ENCODE data around the gene NKD2. TPM values are rescaled to one million over a fixed set of nuclear protein-coding genes. Genes with fewer than 3 reads are reported as not detected.
"Not testable (repeated sequence)": the region's sequence is repeated elsewhere in the genome, so short reads cannot be mapped to it uniquely, and the experiment has no call there.

Gene NKD2
- total RNA-seq, 1 donor from 2014 or later: 4.3 TPM

DNA sequence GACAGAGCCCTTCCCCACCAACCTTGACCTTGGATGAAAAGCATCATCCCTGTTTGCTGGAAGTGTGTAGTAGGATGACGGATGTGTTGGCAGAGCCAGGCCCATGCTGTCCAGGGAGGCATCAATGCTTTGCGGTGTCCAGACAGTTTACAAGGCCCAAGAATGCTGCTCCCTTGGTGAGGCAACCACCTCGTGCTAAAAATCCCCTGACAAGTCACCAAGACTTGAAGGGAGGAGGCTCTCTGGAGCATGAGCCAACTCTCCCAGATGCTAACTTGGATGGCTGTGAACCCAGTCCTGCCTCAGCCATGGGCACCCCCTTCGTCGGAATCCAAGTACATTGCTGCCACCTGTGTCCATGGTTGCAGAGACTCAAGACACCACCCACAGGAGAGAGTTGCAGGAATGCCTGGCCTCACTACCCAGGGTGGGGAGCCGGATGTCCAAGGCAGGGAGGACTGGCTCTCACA is 9.5 kb upstream of the NKD2 start:
- intact Hi-C loops (cut with micrococcal nuclease): no loop called here

DNA sequence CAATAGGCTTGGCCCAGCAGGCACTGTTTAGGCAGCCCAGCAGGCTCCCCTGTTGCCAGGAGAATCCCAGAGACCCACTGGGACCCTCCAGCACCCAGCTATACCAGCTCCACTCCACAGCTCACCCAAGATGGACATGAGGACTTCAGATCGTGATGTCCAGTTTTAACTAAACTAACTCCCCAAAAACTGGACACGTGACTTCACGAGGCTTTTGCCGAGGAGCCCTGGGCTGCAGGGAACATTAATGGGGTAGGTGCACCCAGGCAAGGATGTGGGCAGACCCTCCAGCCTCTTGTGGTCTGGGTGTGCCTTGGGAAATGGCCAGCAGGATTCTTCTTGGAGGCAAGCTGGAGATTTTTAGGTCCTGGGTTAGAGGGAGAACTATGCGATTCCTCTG is 8.9 kb upstream of the NKD2 start:
- intact Hi-C loops (cut with micrococcal nuclease): no loop called here

DNA sequence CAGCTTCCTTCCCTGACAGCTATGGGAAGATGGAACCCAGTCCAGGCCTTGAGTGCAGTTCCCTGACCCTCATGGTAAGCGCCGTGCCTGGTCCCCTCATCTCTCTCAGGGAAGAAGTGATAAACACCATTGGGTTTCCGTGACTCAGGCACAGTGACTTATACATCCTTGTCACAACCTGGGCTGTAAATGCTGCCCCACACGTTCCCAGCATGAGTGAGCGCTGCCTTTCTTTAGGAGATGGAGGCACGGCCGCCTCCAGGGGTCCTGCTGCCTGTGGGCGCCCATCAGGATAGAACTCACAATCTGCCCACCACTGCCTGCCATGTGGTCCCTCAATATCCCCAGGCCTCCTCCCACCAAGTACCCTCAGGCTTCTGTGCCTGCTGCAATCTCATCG is 8.3 kb upstream of the NKD2 start:
- intact Hi-C loops (cut with micrococcal nuclease): no loop called here

DNA sequence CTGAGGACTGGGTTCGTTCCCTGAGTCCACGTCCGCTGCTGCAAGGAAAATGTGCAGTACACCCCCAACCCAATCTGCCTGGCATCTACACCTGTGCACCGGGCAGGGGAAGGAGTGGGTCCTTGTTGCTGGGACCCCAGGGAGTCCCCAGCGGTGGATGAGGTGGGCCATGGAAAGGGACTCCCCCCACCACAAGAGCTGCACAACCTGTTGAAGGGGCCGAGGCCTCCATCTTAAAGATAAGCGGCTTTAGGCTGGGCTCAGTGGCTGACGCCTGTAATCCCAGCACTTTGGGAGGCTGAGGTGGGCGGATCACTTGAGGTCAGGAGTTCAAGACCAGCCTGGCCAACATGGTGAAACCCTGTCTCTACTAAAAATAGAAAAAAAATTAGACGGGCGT is 7.8 kb upstream of the NKD2 start:
- intact Hi-C loops (cut with micrococcal nuclease): not testable (repeated sequence)

DNA sequence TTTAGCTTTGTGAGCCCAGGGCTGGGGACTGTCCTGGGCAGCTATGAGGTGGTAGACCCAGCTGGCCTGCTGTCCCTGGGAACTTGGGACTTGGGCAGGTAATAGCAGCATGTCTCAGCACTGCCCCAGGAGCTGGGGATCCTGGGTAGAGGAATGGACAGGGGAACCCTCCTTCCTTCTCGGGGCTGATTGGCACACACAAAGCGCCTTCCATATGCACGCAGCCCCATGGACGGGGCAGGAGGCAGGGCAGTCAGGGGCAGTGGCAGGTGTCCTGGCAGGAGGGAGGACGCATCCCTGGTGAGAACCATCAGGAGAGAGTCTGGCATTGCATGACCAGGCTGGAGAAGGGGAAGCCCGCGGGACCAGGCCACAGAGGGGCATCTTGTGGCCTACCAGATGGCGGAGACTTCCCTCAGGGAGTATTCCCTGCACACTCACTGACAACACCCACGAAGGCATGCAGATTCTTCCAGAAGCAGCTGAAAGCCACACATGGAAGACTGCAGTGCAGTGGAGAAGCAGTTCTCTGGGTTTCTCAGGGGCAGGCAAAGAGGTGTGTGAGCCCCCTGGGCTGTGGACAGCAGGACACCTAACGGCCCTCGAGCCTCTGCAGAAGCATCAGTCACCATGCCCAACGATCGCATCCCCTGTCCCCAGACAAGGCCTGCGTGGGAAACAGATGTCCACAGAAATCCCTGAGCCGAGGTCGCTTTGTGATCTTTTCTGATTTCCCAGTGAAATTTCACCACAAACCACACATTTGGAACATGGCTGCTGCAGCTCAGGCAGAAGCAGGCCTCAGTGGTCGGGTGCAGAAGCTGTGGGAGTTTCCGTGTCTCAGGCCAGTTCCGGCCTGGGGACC is 7.0 kb upstream of the NKD2 start:
- intact Hi-C loops (cut with micrococcal nuclease): no loop called here

DNA sequence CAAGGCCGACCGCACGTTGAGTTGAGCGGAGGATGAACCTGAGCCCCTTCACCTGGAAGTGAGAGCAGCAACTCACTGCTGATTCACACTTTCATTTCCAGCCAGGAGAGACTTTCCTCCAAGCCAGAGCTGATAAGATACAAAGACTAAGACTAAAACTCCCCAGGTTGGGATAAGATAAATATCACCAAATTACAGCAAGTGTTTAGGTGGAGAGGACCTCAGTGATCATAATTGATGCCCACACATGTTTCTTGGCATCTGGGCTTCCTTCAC is 6.4 kb upstream of the NKD2 start:
- intact Hi-C loops (cut with micrococcal nuclease): no loop called here

DNA sequence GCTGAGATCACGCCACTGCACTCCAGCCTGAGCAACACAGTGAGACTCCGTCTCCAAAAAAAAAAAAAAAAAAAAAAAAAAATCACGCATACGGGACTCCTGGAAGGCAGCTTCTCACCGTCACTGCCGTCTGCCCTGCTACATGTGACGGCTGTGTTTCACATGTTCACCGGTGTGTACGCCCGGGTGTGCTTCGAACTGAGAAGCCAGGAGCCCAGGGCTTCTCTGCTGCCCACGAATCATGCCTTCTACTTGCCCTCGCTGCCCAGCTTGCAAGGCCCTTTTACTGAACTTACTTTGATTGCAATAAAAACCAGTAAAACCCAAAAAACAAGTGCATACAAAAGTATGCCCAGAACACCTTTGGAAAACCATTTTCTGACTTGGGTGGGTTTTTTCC is 5.8 kb upstream of the NKD2 start:
- intact Hi-C loops (cut with micrococcal nuclease): no loop called here

DNA sequence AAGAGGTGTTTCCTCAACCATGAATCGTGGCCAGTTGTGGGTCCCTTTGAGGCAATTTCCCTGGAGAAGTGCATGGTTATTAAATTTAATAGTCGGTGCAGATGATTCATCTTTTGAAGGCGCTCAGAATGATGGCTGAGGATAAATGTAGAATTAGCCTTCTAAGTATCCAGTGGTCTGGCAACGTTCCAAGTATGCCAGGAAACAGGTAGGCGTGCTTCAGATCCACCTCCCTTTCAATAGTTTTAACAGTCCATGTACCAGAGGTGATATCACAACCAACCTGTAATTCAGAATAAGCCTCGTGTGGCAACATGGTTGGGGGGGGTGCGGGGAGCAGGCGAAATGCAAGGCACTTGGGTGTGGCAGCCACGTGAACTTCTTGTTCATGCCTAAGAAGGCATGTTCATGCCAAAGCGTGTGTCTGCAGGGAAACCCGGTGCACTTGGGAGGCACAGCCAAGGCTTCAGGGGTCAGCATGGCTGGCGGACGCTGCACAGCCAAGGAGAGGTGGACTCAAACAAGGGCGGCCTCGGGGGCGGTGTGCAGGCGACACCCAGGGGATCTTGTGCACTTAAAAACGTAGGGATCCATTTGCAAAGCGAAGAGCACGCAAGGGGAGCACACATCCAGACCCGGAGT is 5.2 kb upstream of the NKD2 start:
- intact Hi-C loops (cut with micrococcal nuclease): no loop called here

DNA sequence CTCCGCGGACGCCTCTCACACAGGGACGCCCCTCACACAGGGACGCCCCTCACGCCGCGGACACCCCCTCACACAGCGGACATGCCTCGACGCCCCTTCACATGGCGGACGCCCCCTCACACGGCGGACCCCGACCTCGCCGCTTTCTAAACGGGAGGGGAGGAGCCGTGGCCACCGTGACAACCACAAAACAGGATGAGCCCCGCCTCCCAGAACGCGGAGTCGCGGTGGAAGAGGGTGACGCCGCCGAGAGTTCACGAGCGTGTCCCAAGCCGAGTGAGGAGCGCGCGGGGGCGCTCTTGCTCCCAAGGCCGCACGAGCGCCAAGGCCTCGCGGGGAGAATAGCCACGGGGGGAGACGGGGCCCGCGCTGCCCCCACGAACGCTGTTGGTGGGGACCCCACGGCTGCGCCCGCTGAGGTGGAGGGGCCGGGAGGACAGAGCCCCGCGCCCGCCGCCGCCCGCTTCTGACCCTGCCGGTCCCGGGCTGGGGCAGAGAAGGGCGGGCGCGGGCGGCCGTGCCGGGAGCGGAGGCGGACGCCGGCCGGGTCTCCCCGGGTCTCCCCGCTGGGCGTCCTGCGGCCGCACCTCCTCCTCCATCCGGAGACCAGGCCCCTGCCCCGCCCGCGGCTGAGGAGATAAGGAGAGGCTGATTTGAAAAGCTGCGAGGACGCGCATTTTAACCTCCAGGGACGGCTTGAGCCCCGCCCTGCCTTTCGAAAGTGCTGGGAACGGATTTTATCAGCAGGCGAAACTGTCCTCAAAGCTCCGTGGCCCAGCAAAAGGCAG is 3.9 kb upstream of the NKD2 start:
- intact Hi-C loops (cut with micrococcal nuclease): loop anchor here (1.0 to 5.0 kb wide), 2 partner anchors 47 to 103 kb away; no protein-coding TSS in a partner anchor

DNA sequence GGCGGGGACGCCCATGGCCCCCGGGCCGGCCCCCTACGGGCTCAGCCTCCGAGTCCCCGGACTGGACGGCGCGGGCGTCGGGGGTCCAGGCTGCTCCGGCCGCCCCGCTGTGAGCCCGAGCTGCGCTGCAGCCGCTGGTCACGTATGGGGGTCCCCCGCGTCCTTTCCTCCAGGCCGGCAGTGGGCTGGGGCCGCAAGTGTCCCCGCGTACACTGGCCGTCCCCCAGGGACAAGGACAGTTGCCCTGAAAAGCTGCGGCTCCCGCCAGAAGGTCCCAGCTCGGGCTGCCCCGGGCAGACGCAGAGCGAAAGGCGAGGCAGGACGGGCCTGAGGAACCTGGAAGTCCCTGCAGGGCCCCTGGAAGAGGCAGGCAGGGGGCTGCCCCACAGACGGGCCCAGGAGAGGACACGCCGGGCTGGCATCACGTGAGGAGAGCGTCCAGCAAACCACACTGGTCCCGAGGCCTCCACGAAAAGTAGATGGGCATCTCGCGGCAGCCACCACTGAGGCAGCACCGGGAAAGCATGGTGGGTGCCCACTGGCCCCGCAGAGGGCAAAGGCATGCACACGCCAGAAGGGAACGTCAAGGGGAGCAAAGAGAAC is 3.3 kb upstream of the NKD2 start:
- intact Hi-C loops (cut with micrococcal nuclease): loop anchor here (5.0 kb wide), 1 partner anchor 102 kb away; no protein-coding TSS in a partner anchor

DNA sequence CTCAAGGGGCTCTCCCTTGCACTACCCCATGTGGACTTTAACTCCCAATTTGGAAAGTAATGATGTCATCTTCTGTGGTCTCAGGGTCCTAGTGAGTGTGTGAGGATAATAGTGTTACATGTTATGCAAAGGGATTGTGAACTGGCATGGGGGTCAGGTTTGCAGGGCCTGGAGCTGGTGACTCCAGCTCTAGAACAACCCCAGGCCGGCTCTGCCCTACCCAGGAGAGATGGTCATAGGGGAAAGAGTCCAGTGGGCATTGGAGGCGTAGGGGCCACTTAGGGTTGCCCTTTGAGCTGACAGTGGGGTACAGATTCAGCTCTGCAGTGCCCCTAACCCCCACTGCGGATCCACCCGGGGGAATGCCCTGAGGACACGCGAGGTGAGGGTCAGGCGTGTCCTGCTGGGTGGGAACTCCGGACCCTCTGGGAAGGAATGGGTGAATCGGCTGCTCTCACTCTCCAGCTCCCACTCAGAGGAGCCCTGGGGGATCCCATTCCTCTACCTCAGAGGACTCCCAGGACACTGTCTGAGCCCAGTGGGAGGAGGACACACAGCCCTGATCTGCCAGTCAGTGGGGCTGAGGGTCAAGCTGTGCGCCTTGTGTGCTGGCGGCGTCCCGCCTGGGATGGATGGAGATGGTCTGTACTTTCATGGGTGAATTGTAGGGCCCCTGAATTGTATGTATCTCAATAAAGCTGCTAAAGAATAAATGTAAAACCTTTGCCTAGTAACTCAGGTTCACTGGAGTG is 2.5 kb upstream of the NKD2 start:
- intact Hi-C loops (cut with micrococcal nuclease): loop anchor here (5.0 kb wide), 1 partner anchor 101 kb away; no protein-coding TSS in a partner anchor

DNA sequence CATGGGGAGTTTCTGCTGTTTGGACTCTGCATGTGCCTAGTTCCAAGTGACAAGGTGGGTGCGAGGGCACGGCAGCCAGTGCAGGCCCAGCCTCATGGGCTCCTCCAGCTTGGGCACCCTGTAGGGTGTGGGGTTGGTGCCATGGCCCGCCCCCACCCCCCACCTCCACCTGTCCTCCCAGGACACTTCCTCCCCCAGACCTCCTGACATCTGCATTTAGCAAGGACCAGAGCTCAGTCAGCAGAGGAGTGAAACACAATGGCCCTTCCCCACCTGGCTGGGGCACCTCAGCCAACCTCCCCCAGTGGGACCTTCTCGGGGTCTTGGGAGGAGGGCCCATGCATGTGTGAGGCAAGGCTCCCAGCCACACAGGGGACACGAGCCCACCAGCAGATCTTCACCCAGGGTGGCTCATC is 1.9 kb upstream of the NKD2 start:
- intact Hi-C loops (cut with micrococcal nuclease): loop anchor here (5.0 kb wide), 1 partner anchor 101 kb away; no protein-coding TSS in a partner anchor

DNA sequence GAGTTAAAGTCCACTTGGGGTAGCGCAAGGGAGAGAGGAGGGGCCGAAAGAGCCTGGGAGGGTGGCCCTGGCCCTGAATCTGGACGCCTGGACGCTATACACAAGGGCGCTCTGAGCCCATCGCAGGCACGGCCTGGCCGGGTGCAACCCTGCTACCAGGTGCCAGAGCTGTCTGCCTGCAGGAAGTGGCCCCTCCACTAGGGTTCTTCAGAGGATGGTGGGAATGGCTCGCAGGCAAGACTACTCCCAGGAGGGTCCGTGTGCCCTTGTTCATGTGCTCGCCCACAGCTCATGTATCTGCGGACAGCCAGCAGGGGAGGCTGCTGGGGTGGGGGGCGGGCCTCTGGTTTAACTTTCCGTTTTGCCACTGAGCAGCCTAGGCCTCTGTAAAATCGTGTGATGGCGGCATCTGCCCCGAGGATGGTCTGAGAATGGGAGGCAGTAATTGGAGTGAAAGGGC is 1.4 kb upstream of the NKD2 start:
- intact Hi-C loops (cut with micrococcal nuclease): loop anchor here (5.0 kb wide), 1 partner anchor 100 kb away; no protein-coding TSS in a partner anchor

DNA sequence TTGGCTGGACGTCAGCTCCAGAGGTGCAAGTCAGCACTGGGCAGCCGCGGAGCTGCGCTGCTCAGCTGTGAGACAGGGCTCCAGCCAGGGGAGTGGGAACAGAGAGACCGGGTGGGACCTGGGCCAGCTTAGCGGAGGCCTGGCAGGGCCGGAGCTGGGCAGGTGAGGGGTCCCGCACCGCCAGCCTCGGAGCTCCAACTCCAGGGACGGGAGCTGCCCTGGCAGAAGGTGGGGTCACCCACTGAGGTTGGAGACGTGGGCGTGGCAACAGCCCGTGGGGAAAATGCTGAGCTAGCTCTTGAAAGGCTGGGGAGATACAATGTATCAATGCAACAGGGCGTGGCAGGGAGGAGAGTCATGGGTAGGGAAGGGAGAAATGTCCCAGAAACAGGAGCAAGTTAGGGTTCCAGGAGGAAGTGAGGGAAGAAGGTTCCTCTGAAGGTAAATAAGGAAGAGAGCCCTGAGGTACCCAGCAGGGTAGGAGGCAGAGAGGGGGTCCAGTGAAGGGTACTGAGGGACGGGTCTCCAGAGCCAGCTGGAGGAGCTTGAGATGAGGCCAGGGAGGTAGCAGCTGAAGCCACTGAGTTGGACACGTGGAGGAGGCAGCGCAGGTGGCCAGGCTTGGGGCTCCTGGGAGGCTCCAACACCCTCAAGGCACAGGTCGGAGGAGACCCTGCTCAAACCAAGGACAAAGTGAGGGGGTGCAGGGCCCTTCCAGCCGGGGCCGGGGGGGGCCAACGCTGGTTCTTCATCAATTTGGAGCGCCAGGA is 736 bp upstream of the NKD2 start:
- intact Hi-C loops (cut with micrococcal nuclease): loop anchor here (1.0 to 5.0 kb wide), 2 partner anchors 99 to 132 kb away; no protein-coding TSS in a partner anchor

DNA sequence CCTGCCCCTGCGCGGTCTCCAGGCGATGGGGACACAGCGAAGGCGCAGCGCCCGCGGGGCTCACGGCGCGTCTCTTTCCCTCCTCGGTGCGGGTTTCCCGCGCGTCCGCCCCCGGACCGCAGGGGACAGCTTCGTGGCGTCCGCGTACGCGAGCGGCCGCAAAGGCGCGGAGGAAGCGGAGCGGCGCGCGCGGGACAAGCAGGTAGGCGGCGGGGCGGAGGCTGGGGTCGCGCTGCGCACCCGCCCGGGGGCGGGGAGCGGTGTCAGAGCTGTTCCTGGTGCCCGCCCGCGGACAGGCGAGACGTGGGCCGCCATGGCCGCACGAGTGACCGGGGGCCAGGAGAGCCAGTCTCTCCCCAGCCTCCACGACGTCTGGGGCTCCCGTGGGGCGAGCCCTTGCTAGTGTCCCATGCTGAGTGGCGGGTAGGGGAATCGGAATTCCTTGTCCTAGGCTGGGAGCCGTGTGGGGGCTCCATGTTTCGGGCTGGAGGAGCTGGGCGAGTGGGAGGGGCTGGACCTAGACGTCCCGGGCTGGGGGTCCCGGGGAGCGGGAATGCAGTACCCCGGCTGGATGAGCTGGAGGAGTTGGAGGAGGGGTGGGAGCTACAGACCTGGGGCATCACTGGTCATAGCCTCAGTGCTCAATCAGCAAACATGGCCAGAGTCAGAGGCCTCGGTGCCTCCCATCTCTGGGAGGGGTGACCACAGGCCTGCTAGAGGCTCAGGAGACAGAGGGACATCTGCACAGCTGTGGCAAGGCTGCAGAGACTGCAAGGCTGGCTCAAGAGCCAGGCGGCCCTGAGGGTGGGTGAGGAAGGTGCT is 968 bp downstream of the NKD2 start:
- intact Hi-C loops (cut with micrococcal nuclease): loop anchor here (1.0 to 5.0 kb wide), 2 partner anchors 45 to 98 kb away; no protein-coding TSS in a partner anchor

DNA sequence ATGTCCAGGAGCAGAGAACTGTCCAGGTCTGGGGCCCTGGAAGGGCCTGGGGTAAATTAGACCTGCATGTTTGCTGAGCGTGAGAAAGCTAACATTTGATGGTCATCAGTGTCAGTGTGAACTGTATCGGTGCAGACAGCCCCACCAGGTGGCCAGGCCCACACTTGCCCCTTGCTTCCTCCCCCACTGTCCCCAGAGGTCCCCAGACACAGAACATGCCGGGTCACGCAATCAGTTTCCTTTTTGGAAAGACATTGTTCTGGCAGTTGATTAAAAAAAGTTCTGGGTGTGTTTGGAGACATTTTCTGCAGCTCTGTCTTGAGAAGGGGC is 1.5 kb downstream of the NKD2 start:
- intact Hi-C loops (cut with micrococcal nuclease): no loop called here

DNA sequence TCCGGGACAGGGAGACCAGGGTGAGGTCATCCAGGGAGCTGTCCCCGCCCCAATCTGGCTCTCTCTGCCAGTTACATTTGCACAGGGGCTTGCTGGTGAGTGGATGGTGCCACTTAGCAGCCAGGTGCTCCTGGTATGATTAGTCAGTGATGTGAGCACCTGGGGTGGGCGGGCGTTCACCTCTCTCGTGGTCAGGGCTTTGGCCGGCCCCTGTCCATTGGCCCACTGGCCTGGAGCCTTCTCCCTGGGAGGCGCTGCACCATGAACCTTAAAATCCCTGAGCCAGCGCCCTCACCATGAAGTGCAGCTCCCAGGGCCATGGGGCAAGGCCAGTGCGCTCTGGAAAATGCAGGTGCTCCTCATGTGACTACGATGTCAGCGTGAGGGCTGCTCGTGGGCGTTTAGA is 2.0 kb downstream of the NKD2 start:
- intact Hi-C loops (cut with micrococcal nuclease): loop anchor here (1.0 kb wide), 1 partner anchor 87 kb away; no protein-coding TSS in a partner anchor

DNA sequence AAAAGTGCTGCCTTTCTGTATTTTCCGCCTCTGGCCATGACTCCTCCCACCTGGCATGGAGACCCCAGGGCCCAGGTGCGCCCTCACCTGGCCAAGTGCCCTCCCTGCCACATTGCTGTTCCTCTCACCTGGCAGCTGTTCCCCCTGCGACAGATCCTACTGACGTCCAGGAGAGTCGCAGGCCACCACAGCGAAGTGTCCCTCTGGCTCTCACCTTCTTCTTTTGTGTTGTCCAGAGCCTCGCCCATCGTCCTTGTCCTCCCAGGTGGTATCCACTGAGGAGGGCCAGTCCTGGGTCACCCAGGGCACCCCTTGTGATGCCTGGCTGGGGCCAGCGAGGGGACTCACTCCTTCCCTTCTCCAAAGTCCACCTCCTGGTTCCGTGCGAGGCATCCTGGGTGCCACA is 2.6 kb downstream of the NKD2 start:
- intact Hi-C loops (cut with micrococcal nuclease): loop anchor here (1.0 kb wide), 1 partner anchor 88 kb away; no protein-coding TSS in a partner anchor

Data from T-helper 1 cell treated with Interleukin-12 subunit alpha and Interleukin-12 subunit beta and Interleukin-4 antibody, amounts not matched to agents 30 ng/mL and 1 ng/mL, for 36 hours (primary cell).